PC-3 (cell line): Measurements from ENCODE around the gene SH3PXD2A.

Experiments used
- EZH2 ChIP-seq: fragments of 300-600 bp; sonication (generic); IDR thresholded peaks from one replicate; pipeline ENCODE4 v1.6.1; 2017; ENCODE audit warnings: antibody characterized with exemption, mild to moderate bottlenecking, low read length; ENCODE audit not compliant: unreplicated experiment
- EZH2phosphoT487 ChIP-seq: fragments of 300-600 bp; sonication (generic); IDR thresholded peaks from 2 replicates; pipeline ENCODE4 v1.6.1; 2018; ENCODE audit warnings: mild to moderate bottlenecking, antibody characterized with exemption, low read length, borderline replicate concordance
- TF ChIP-seq, protein P1 (sequence below): fragments of 300-600 bp; sonication (generic); conservative IDR thresholded peaks from 2 replicates; pipeline ENCODE4 v1.5.1; 2017; ENCODE audit warnings: antibody characterized with exemption, low read depth, mild to moderate bottlenecking, low read length

GRCh38 chr10:103551619-103552602, 303.5 kb downstream of the SH3PXD2A start:
- TF ChIP-seq, protein P1, sequence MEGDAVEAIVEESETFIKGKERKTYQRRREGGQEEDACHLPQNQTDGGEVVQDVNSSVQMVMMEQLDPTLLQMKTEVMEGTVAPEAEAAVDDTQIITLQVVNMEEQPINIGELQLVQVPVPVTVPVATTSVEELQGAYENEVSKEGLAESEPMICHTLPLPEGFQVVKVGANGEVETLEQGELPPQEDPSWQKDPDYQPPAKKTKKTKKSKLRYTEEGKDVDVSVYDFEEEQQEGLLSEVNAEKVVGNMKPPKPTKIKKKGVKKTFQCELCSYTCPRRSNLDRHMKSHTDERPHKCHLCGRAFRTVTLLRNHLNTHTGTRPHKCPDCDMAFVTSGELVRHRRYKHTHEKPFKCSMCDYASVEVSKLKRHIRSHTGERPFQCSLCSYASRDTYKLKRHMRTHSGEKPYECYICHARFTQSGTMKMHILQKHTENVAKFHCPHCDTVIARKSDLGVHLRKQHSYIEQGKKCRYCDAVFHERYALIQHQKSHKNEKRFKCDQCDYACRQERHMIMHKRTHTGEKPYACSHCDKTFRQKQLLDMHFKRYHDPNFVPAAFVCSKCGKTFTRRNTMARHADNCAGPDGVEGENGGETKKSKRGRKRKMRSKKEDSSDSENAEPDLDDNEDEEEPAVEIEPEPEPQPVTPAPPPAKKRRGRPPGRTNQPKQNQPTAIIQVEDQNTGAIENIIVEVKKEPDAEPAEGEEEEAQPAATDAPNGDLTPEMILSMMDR, result no peak
- TF ChIP-seq EZH2 (no peak), EZH2phosphoT487 (no peak)
